ENCODE data around the gene ZMYND19. TPM values are rescaled to one million over a fixed set of nuclear protein-coding genes. Genes with fewer than 3 reads are reported as not detected.
A peak's percentile ranks its signal among the peaks of the same experiment; 100 is the strongest.
"Not testable (repeated sequence)": the region's sequence is repeated elsewhere in the genome, so short reads cannot be mapped to it uniquely, and the experiment has no call there.

Gene ZMYND19
- total RNA-seq, 1 donor from 2014 or later, result 11.6 TPM

DNA sequence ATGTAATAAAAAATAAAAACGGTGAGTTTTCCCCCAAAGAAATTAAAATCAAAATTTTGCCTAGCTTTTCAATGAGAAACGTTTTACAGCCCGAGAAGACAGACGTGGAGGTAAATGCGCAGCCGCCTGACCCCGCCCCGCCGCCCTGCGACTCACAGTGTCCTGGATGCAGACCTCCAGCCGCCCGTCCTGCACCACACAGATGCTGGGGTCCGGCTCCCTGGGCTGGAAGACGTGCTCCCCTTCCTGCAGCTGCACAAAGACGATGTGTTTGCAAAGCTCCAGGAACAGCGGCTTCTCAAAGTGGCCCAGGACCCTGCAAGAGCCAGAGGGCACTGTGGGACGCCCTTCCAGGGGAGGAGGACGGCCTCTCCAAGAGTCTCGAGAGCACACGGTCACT, 47.8 kb downstream of the ZMYND19 start:
- H3K36me3 ChIP-seq, result peaks cover 51% of the 10 kb centered on the region

GRCh38 chr9:137540536-137540935, 49.8 kb downstream of the ZMYND19 start:
- Histone ChIP-seq H3K27me3 (ENCODE audit: low read depth) (no peaks in the 10 kb centered on the region), H3K36me3 (peaks cover 51% of the 10 kb centered on the region)
- no peak for TF ChIP-seq CTCF (IDR thresholded peaks at IDR 0.05; ENCODE audit: borderline replicate concordance)

More for the DNA sequence above, 47.8 kb downstream of the ZMYND19 start:
- no peak for DNase-seq
- peaks cover 3% of the 10 kb centered on the region for H3K9me3 ChIP-seq (replicated peaks)
- intact Hi-C loops (cut with micrococcal nuclease), result no loop called here
- H3K4me1 ChIP-seq, result peaks cover 13% of the 10 kb centered on the region
- no peak for TF ChIP-seq CTCF (IDR thresholded peaks at IDR 0.05; ENCODE audit: borderline replicate concordance)
- H3K27ac ChIP-seq (replicated peaks), result no peak overlapping the region
- no peak overlapping the region for H3K4me3 ChIP-seq
- H3K27me3 ChIP-seq (ENCODE audit: low read depth), result no peaks in the 10 kb centered on the region

GRCh38 chr9:137538058-137538457, 52.3 kb downstream of the ZMYND19 start:
- Histone ChIP-seq H3K4me1 (peaks cover 13% of the 10 kb centered on the region), H3K27ac (replicated peaks) (no peak overlapping the region), H3K9me3 (replicated peaks) (no peaks in the 10 kb centered on the region), H3K4me3 (no peak overlapping the region), H3K27me3 (ENCODE audit: low read depth) (no peaks in the 10 kb centered on the region), H3K36me3 (peaks cover 47% of the 10 kb centered on the region)
- no peak for DNase-seq
- intact Hi-C loops (cut with micrococcal nuclease), result no loop called here
- TF ChIP-seq CTCF (IDR thresholded peaks at IDR 0.05; ENCODE audit: borderline replicate concordance), result no peak

More at GRCh38 chr9:137540536-137540935, 49.8 kb downstream of the ZMYND19 start:
- Histone ChIP-seq H3K9me3 (replicated peaks) (no peaks in the 10 kb centered on the region), H3K4me1 (peaks cover 12% of the 10 kb centered on the region), H3K4me3 (no peak overlapping the region), H3K27ac (replicated peaks) (no peak overlapping the region)
- intact Hi-C loops (cut with micrococcal nuclease), result no loop called here
- DNase-seq, result no peak

- not testable (repeated sequence) for DNase-seq
These were observed 53.6 kb downstream of the ZMYND19 start for GRCh38 chr9:137536594-137537131.

GRCh38 chr9:137535120-137535428, 55.2 kb downstream of the ZMYND19 start:
- intact Hi-C loops (cut with micrococcal nuclease), result no loop called here
- no peak overlapping the region for H3K4me3 ChIP-seq
- TF ChIP-seq CTCF (IDR thresholded peaks at IDR 0.05; ENCODE audit: borderline replicate concordance), result no peak
- no peaks in the 10 kb centered on the region for H3K27me3 ChIP-seq (ENCODE audit: low read depth)
- peaks cover 18% of the 10 kb centered on the region for H3K36me3 ChIP-seq
- peaks cover 13% of the 10 kb centered on the region for H3K4me1 ChIP-seq
- H3K27ac ChIP-seq (replicated peaks), result no peak overlapping the region
- no peak for DNase-seq
- H3K9me3 ChIP-seq (replicated peaks), result no peaks in the 10 kb centered on the region

More at GRCh38 chr9:137536594-137537131, 53.6 kb downstream of the ZMYND19 start:
- H3K9me3 ChIP-seq (replicated peaks); H3K4me3 ChIP-seq; intact Hi-C loops (cut with micrococcal nuclease); H3K27me3 ChIP-seq (ENCODE audit: low read depth); H3K27ac ChIP-seq (replicated peaks): not testable (repeated sequence)
- H3K4me1 ChIP-seq, result peaks cover 13% of the 10 kb centered on the region
- peaks cover 33% of the 10 kb centered on the region for H3K36me3 ChIP-seq

GRCh38 chr9:137534256-137535119, 55.8 kb downstream of the ZMYND19 start:
- peaks cover 13% of the 10 kb centered on the region for H3K4me1 ChIP-seq
- TF ChIP-seq CTCF (IDR thresholded peaks at IDR 0.05; ENCODE audit: borderline replicate concordance), result peak; percentile 69
- no peaks in the 10 kb centered on the region for H3K9me3 ChIP-seq (replicated peaks)
- DNase-seq, result no peak
- intact Hi-C loops (cut with micrococcal nuclease), result no loop called here
- H3K4me3 ChIP-seq, result no peak overlapping the region
- H3K36me3 ChIP-seq, result peaks cover 13% of the 10 kb centered on the region
- H3K27me3 ChIP-seq (ENCODE audit: low read depth), result no peaks in the 10 kb centered on the region
- H3K27ac ChIP-seq (replicated peaks), result no peak overlapping the region

GRCh38 chr9:137532891-137533468, 57.3 kb downstream of the ZMYND19 start:
- H3K9me3 ChIP-seq (replicated peaks); DNase-seq; H3K4me3 ChIP-seq; intact Hi-C loops (cut with micrococcal nuclease); H3K27me3 ChIP-seq (ENCODE audit: low read depth); H3K27ac ChIP-seq (replicated peaks); H3K36me3 ChIP-seq: not testable (repeated sequence)
- H3K4me1 ChIP-seq, result peaks cover 13% of the 10 kb centered on the region

Measured in left ventricle myocardium inferior (tissue), 1 donor.